H1 (cell line): ENCODE data around the gene UBAP2L. TPM values are rescaled to one million over a fixed set of nuclear protein-coding genes. Genes with fewer than 3 reads are reported as not detected.

Source experiments
- CTCF ChIA-PET: fragments of 300-600 bp; sonication (Branson Sonifier 250); formaldehyde crosslinking; loops from one replicate; lab custom pipeline; 2021; ENCODE audit not compliant: partially characterized antibody; lab: Charles Lee
- POLR2A ChIA-PET: fragments of 300-600 bp; sonication (Branson Sonifier 250); formaldehyde crosslinking; loops from one replicate; lab custom pipeline; 2021; ENCODE audit warnings: inconsistent platforms; ENCODE audit not compliant: partially characterized antibody; lab: Charles Lee
- DNase-seq, 2 experiments: peaks; one replicate each; pipeline versions ENCODE4 v3.0.0 to v3.0.0-alpha.2; 2010 to 2022; ENCODE audit warnings: low spot score in 2 of 2, low read depth in 1 of 2, mixed read lengths in 1 of 2
- FAIRE-seq: peaks from 2 replicates; lab custom pipeline; 2011; peaks lifted over from hg19 to GRCh38; lab: Jason Lieb, UNC
- H2AFZ ChIP-seq: 2 replicates; pipeline ENCODE4 v1.8.1; 2012; ENCODE audit warnings: low read length, inconsistent platforms
- H2AK5ac ChIP-seq: 2 replicates; pipeline ENCODE4 v1.6.1; 2013; ENCODE audit warnings: low read depth, low read length
- H2BK120ac ChIP-seq: replicated peaks from 2 replicates; pipeline ENCODE3; 2013; ENCODE audit warnings: low read depth, low read length, inconsistent platforms
- H2BK12ac ChIP-seq: 2 replicates; pipeline ENCODE4 v1.6.1; 2013; ENCODE audit warnings: low read depth, low read length
- H2BK15ac ChIP-seq: 2 replicates; pipeline ENCODE4 v1.6.1; 2013; ENCODE audit warnings: low read length
- H2BK20ac ChIP-seq: 2 replicates; pipeline ENCODE4 v1.6.1; 2013; ENCODE audit warnings: low read length
- H2BK5ac ChIP-seq: 2 replicates; pipeline ENCODE4 v1.6.1; 2013; ENCODE audit warnings: low read depth, low read length
- H3K14ac ChIP-seq: 2 replicates; pipeline ENCODE4 v1.6.1; 2013; ENCODE audit warnings: inconsistent platforms; ENCODE audit not compliant: insufficient read length
- H3K18ac ChIP-seq: 2 replicates; pipeline ENCODE4 v1.6.1; 2013; ENCODE audit warnings: low read length; ENCODE audit errors: extremely low read depth
- H3K23ac ChIP-seq: 2 replicates; pipeline ENCODE4 v1.6.1; 2013; ENCODE audit warnings: inconsistent platforms; ENCODE audit not compliant: insufficient read length
- H3K23me2 ChIP-seq: 2 replicates; pipeline ENCODE4 v1.6.1; 2013; ENCODE audit warnings: low read depth, low read length
- H3K27ac ChIP-seq: 2 replicates; pipeline ENCODE4 v1.6.1; 2011; ENCODE audit warnings: low read depth, low read length, inconsistent platforms
- H3K27me3 ChIP-seq, 4 experiments: replicated peaks in 1 of 4; 1 replicate in 1 of 4; 2 replicates in 3 of 4; pipeline versions ENCODE4 v1.6.1 to v1.8.1; 2011 to 2013; ENCODE audit warnings: low read length in 3 of 4, mild to moderate bottlenecking in 3 of 4, inconsistent platforms in 2 of 4, mixed read lengths in 2 of 4, moderate library complexity in 1 of 4; ENCODE audit not compliant: control insufficient read depth in 3 of 4, insufficient read depth in 3 of 4; ENCODE audit errors: extremely low read depth in 1 of 4
- H3K36me3 ChIP-seq, 4 experiments: 2 replicates each; pipeline versions ENCODE4 v1.6.1 to v1.8.1; 2011 to 2013; ENCODE audit warnings: mild to moderate bottlenecking in 4 of 4, low read length in 3 of 4, moderate library complexity in 2 of 4, control low read depth in 1 of 4, inconsistent platforms in 1 of 4; ENCODE audit not compliant: insufficient read depth in 4 of 4, control insufficient read depth in 2 of 4
- H3K4ac ChIP-seq: replicated peaks from 2 replicates; pipeline ENCODE3; 2013; ENCODE audit warnings: low read length, low read depth, mixed read lengths, inconsistent platforms; ENCODE audit not compliant: insufficient read length
- H3K4me1 ChIP-seq, 4 experiments: replicated peaks in 1 of 4; 1 replicate in 1 of 4; 2 replicates in 3 of 4; pipeline versions ENCODE4 v1.6.1 to v1.8.1; 2011 to 2013; ENCODE audit warnings: low read length in 3 of 4, inconsistent platforms in 2 of 4, mixed read lengths in 1 of 4; ENCODE audit not compliant: insufficient read depth in 4 of 4, control insufficient read depth in 3 of 4
- H3K4me2 ChIP-seq, 2 experiments: 2 replicates each; pipeline versions ENCODE4 v1.6.1 to v1.8.1; 2011 to 2013; ENCODE audit warnings: low read depth in 2 of 2, low read length in 2 of 2, control low read depth in 1 of 2, inconsistent platforms in 1 of 2, mild to moderate bottlenecking in 1 of 2; ENCODE audit not compliant: insufficient read depth in 1 of 2
- H3K4me3 ChIP-seq, 4 experiments: fragments of 200-600, 300-600 bp in 1 of 4; sonication (generic), shearing (Covaris generic), sonication (Bioruptor Twin) in 1 of 4; 2 replicates each; pipeline versions ENCODE4 v1.5.1 to v1.8.1; 2011 to 2016; ENCODE audit warnings: low read length in 4 of 4, low read depth in 3 of 4, control low read depth in 2 of 4, inconsistent platforms in 2 of 4, mild to moderate bottlenecking in 2 of 4, mixed read lengths in 1 of 4, moderate library complexity in 1 of 4; ENCODE audit not compliant: insufficient read depth in 2 of 4; ENCODE audit errors: extremely low read depth in 1 of 4
- H3K56ac ChIP-seq: replicated peaks from 2 replicates; pipeline ENCODE3; 2013; ENCODE audit warnings: low read depth, mild to moderate bottlenecking, mixed read lengths, low read length, inconsistent platforms; ENCODE audit not compliant: insufficient read length
- H3K79me1 ChIP-seq: 2 replicates; pipeline ENCODE4 v1.6.1; 2013; ENCODE audit warnings: low read depth, low read length, control low read depth
- H3K79me2 ChIP-seq, 2 experiments: 2 replicates each; pipeline versions ENCODE4 v1.6.1 to v1.8.1; 2012 to 2013; ENCODE audit warnings: low read length in 2 of 2, mild to moderate bottlenecking in 2 of 2, inconsistent platforms in 1 of 2; ENCODE audit not compliant: insufficient read depth in 2 of 2, control insufficient read depth in 1 of 2
- H3K9ac ChIP-seq, 4 experiments: replicated peaks in 1 of 4; 1 replicate in 1 of 4; 2 replicates in 3 of 4; pipeline versions ENCODE4 v1.6.1 to v1.8.1; 2011 to 2013; ENCODE audit warnings: low read depth in 3 of 4, low read length in 3 of 4, control low read depth in 2 of 4, mild to moderate bottlenecking in 2 of 4, moderate library complexity in 2 of 4, inconsistent platforms in 1 of 4; ENCODE audit errors: extremely low read depth in 1 of 4
- H3K9me3 ChIP-seq, 2 experiments: 2 replicates each; pipeline versions ENCODE4 v1.6.1 to v1.8.1; 2012 to 2013; ENCODE audit warnings: mild to moderate bottlenecking in 2 of 2, moderate library complexity in 2 of 2, control low read depth in 1 of 2, inconsistent platforms in 1 of 2, low read depth in 1 of 2, low read length in 1 of 2, mixed read lengths in 1 of 2; ENCODE audit not compliant: insufficient read depth in 2 of 2
- H4K20me1 ChIP-seq, 2 experiments: replicated peaks in 1 of 2; 2 replicates each; pipeline versions ENCODE3 to v1.8.1; 2011 to 2013; ENCODE audit warnings: inconsistent platforms in 2 of 2, low read length in 2 of 2, mild to moderate bottlenecking in 1 of 2; ENCODE audit not compliant: insufficient read depth in 2 of 2, control insufficient read depth in 1 of 2
- H4K5ac ChIP-seq: 2 replicates; pipeline ENCODE4 v1.6.1; 2013; ENCODE audit warnings: low read length, low read depth, mixed read lengths, inconsistent platforms; ENCODE audit not compliant: insufficient read length
- H4K8ac ChIP-seq: 2 replicates; pipeline ENCODE4 v1.8.0; 2013; ENCODE audit warnings: mild to moderate bottlenecking, moderate library complexity, low read length, inconsistent platforms; ENCODE audit not compliant: insufficient read depth; ENCODE audit errors: extremely low read depth
- H4K91ac ChIP-seq: replicated peaks from 2 replicates; pipeline ENCODE3; 2013; ENCODE audit warnings: low read length, mixed read lengths, inconsistent platforms; ENCODE audit not compliant: insufficient read length
- ATF3 ChIP-seq: IDR thresholded peaks from 2 replicates; pipeline ENCODE4 v1.6.1; 2011; ENCODE audit warnings: low read depth, mild to moderate bottlenecking, low read length; ENCODE audit not compliant: insufficient read depth
- E2F6 ChIP-seq: IDR thresholded peaks from 2 replicates; pipeline ENCODE4 v1.6.1; 2012; ENCODE audit warnings: inconsistent platforms
- EGR1 ChIP-seq: IDR thresholded peaks from 2 replicates; pipeline ENCODE4 v1.6.1; 2011; ENCODE audit warnings: low read depth, low read length, borderline replicate concordance
- HDAC6 ChIP-seq: IDR thresholded peaks from one replicate; pipeline ENCODE4 v1.7.1; 2012; ENCODE audit warnings: low read depth, mild to moderate bottlenecking, inconsistent platforms, low read length, moderate library complexity
- JUN ChIP-seq: IDR thresholded peaks from 2 replicates; pipeline ENCODE4 v1.6.1; 2011; ENCODE audit warnings: low read depth, mild to moderate bottlenecking, improper control_type of control experiment, low read length
- JUND ChIP-seq: IDR thresholded peaks from 2 replicates; pipeline ENCODE4 v1.6.1; 2011; ENCODE audit warnings: mild to moderate bottlenecking, improper control_type of control experiment, low read length
- SIN3A ChIP-seq, 2 experiments: IDR thresholded peaks in 1 of 2; conservative IDR thresholded peaks in 1 of 2; 2 replicates each; pipeline ENCODE4 v1.6.1; 2011 to 2012; ENCODE audit warnings: low read length in 2 of 2, improper control_type of control experiment in 1 of 2, low read depth in 1 of 2, mild to moderate bottlenecking in 1 of 2
- SIX5 ChIP-seq: IDR thresholded peaks from 2 replicates; pipeline ENCODE4 v1.6.1; 2011; ENCODE audit warnings: mild to moderate bottlenecking, low read depth, low read length
- TCF12 ChIP-seq: IDR thresholded peaks from 2 replicates; pipeline ENCODE4 v1.6.1; 2011; ENCODE audit warnings: low read depth, mild to moderate bottlenecking, low read length
- WGBS, 2 experiments: shearing (Covaris generic) in 1 of 2; methylation state at CpG; one replicate each; pipeline versions ENCODE4 v1.1.6 to v1.1.7; 2013 to 2015; ENCODE audit warnings: low lambda C conversion rate in 2 of 2, mixed read lengths in 2 of 2, inconsistent platforms in 1 of 2, low coverage in 1 of 2, missing lambda C conversion rate in 1 of 2; ENCODE audit not compliant: insufficient replicate concordance in 2 of 2, insufficient coverage in 1 of 2, insufficient read length in 1 of 2; ENCODE audit errors: extremely low coverage in 1 of 2, missing lambda C conversion rate in 1 of 2; 5-methylcytosine and 5-hydroxymethylcytosine counted together
- polyA plus RNA-seq, 7 experiments: library from polyadenylated mRNA; depleted of rRNA in 3 of 7; stranded (reverse) in 5 of 7; unstranded in 2 of 7; fragments of >200 nt in 5 of 7; fragments of 200-250 nt in 2 of 7; gene quantifications; 1 replicate in 5 of 7; 2 replicates in 1 of 7; 4 replicates in 1 of 7; pipeline versions ENCODE4 v1.2.1 to v1.2.3, GENCODE V29; 2011 to 2013; ENCODE audit warnings: missing spikeins in 2 of 7, mixed read lengths in 2 of 7
- total RNA-seq: library from RNA; stranded (reverse); fragmentation: NEBNext Ultra II Directional; extraction: Animal tissue kit (Norgen Biotek cat#: 25700); gene quantifications from 2 replicates; pipeline ENCODE4 v1.2.1, GENCODE V29; 2021

The UBAP2L gene
- total and polyA plus RNA-seq, 2 of the 8 experiments (the other 6 are each of a cell fraction or from before 2014, with no cell fraction given): 254 to 349 TPM

GRCh38 chr1:154183046-154183915 lies 37.5 kb upstream of the UBAP2L start:
- no peak overlapping the region for H2AFZ ChIP-seq
- peak overlapping the region; percentile 80 for H3K27ac ChIP-seq
- WGBS, 2 experiments: 8% methylated on average over 41 of the region's 41 CpGs; no CpG with 5 or more reads in 1 of the 2 experiments
- peaks cover 41 to 47% of the 10 kb centered on the region in 2 experiments for H3K79me2 ChIP-seq
- H2BK5ac ChIP-seq: peak overlapping the region; percentile 82
- H2AK5ac ChIP-seq: no peak overlapping the region
- H2BK12ac ChIP-seq: peak overlapping the region; percentile 31; the same call in 1 of the 2 replicates
- no peak overlapping the region for H2BK20ac ChIP-seq
- no peaks in the 10 kb centered on the region for H3K9me3 ChIP-seq
- H4K20me1 ChIP-seq: peaks cover 16 to 25% of the 10 kb centered on the region in 2 experiments
- H3K79me1 ChIP-seq: peaks cover 10% of the 10 kb centered on the region
- peak overlapping the region; percentile 87; the same call in 1 of the 2 replicates for H4K8ac ChIP-seq
- peaks cover 15 to 34% (median 24%) of the 10 kb centered on the region in 4 experiments; a peak in 6 of 7 replicates for H3K4me1 ChIP-seq
- H4K91ac ChIP-seq: no peak overlapping the region
- peak overlapping the region; percentile 70 for H3K56ac ChIP-seq
- FAIRE-seq: no peak
- CTCF ChIA-PET: interaction anchor here (0.6 to 1.8 kb wide), 4 partner anchors 10 to 119 kb away, joined by 3 to 6 read pairs (median 4); no protein-coding TSS in a partner anchor
- H3K23me2 ChIP-seq: peaks cover 7% of the 10 kb centered on the region; the same call in 1 of the 2 replicates
- no peaks in the 10 kb centered on the region for H3K27me3 ChIP-seq
- H3K36me3 ChIP-seq: peaks cover 0 to 9% (median 3%) of the 10 kb centered on the region in 4 experiments; a peak in 3 of 8 replicates
- peak overlapping the region; percentile 88; the same call in 1 of the 2 replicates for H3K18ac ChIP-seq
- H3K14ac ChIP-seq: no peak overlapping the region
- no peak overlapping the region for H3K23ac ChIP-seq
- H3K4me2 ChIP-seq: peak overlapping the region; percentile 83 to 90
- peak overlapping the region; percentile 82 for H4K5ac ChIP-seq
- no peak overlapping the region for H2BK120ac ChIP-seq
- peak overlapping the region; percentile 0 for H3K4ac ChIP-seq
- DNase-seq: peak; percentile 98
- H3K4me3 ChIP-seq: peak overlapping the region; percentile 87 to 97 (median 96)
- peak overlapping the region in 3 of 4 experiments; percentile 86 to 93 (median 87); a peak in 6 of 7 replicates for H3K9ac ChIP-seq
- H2BK15ac ChIP-seq: peak overlapping the region; percentile 93; the same call in 1 of the 2 replicates
- POLR2A ChIA-PET: interaction anchor here (0.6 to 11.3 kb wide), 18 partner anchors 9 to 254 kb away, joined by 3 to 107 read pairs (median 4); partner anchors contain the start of genes ATP8B2, HAX1, NUP210L and RPS27
- TF ChIP-seq TCF12: no peak
- no peak for TF ChIP-seq JUN
- peak; percentile 68 for TF ChIP-seq EGR1
- TF ChIP-seq SIX5: no peak
- TF ChIP-seq JUND: no peak
- peak; percentile 96 for TF ChIP-seq E2F6
- no peak for TF ChIP-seq HDAC6
- TF ChIP-seq SIN3A (conservative IDR thresholded peaks at IDR 0.05 in 1 of 2, IDR thresholded peaks at IDR 0.05 in 1 of 2; ENCODE audit: low read depth in 1 of 2, low read length in 2 of 2): peak; percentile 45 to 94; a peak in 2 of 4 replicates
- peak; percentile 52; the same call in 1 of the 2 replicates for TF ChIP-seq ATF3
